HL-60 (cell line): ENCODE data around the gene TRAPPC3L.

Experiments
- CTCF ChIP-seq: IDR thresholded peaks from one replicate; pipeline ENCODE4 v1.5.1; 2011; ENCODE audit warnings: low read length, control low read depth, inconsistent platforms; ENCODE audit not compliant: insufficient read depth
- POLR2AphosphoS5 ChIP-seq: IDR thresholded peaks from 2 replicates; pipeline ENCODE4 v1.6.1; 2012; ENCODE audit warnings: low read depth
- REST ChIP-seq: IDR thresholded peaks from 2 replicates; pipeline ENCODE4 v1.6.1; 2012; ENCODE audit warnings: low read depth; ENCODE audit not compliant: insufficient replicate concordance

- no peak for TF ChIP-seq CTCF
- no peak for TF ChIP-seq POLR2AphosphoS5
- no peak for TF ChIP-seq REST
These were observed 93.6 kb downstream of the TRAPPC3L start for GRCh38 chr6:116451916-116452315.
